Parathyroid adenoma (tissue), 2 donors: ENCODE data around the gene SMIM43.

Source experiments
- H2AFZ ChIP-seq: fragments of 300-600 bp; sonication (generic); one replicate; pipeline ENCODE4 v1.7.0; 2017; ENCODE audit warnings: antibody characterized with exemption, mild to moderate bottlenecking
- H3K27ac ChIP-seq: fragments of 300-600 bp; sonication (generic); one replicate; pipeline ENCODE4 v1.7.0; 2017
- H3K27me3 ChIP-seq: fragments of 300-600 bp; sonication (generic); one replicate; pipeline ENCODE4 v1.7.0; 2017; ENCODE audit warnings: low read length; ENCODE audit not compliant: control insufficient read depth, insufficient read depth
- H3K36me3 ChIP-seq: fragments of 300-600 bp; sonication (generic); one replicate; pipeline ENCODE4 v1.7.0; 2017; ENCODE audit warnings: low read length; ENCODE audit not compliant: control insufficient read depth, insufficient read depth
- H3K4me1 ChIP-seq: fragments of 300-600 bp; sonication (generic); one replicate; pipeline ENCODE4 v1.7.0; 2017; ENCODE audit warnings: control low read depth
- H3K4me2 ChIP-seq: fragments of 300-600 bp; sonication (generic); one replicate; pipeline ENCODE4 v1.7.0; 2017; ENCODE audit warnings: low read length
- H3K4me3 ChIP-seq: fragments of 300-600 bp; sonication (generic); one replicate; pipeline ENCODE4 v1.7.0; 2017; ENCODE audit warnings: low read depth, low read length
- H3K79me2 ChIP-seq: fragments of 300-600 bp; sonication (generic); one replicate; pipeline ENCODE4 v1.7.0; 2017; ENCODE audit warnings: control low read depth
- H3K9ac ChIP-seq: fragments of 300-600 bp; sonication (generic); one replicate; pipeline ENCODE4 v1.7.0; 2017; ENCODE audit warnings: mild to moderate bottlenecking
- H3K9me3 ChIP-seq: fragments of 300-600 bp; sonication (generic); one replicate; pipeline ENCODE4 v1.7.0; 2017; ENCODE audit warnings: low read length; ENCODE audit not compliant: control insufficient read depth
- CTCF ChIP-seq: fragments of 300-600 bp; sonication (generic); IDR thresholded peaks from one replicate; pipeline ENCODE4 v1.7.0; 2017; ENCODE audit warnings: antibody characterized with exemption, mild to moderate bottlenecking
- donor health status: primary hyperparathyroidism.

The SMIM43 gene

GRCh38 chr4:121749225-121749624, 15.7 kb downstream of the SMIM43 start:
- no peaks in the 10 kb centered on the region for H3K27me3 ChIP-seq
- no peak for TF ChIP-seq CTCF
- H3K79me2 ChIP-seq = no peaks in the 10 kb centered on the region
- H2AFZ ChIP-seq = no peak overlapping the region
- no peaks in the 10 kb centered on the region for H3K4me1 ChIP-seq
- no peak overlapping the region for H3K9ac ChIP-seq
- no peak overlapping the region for H3K4me2 ChIP-seq
- no peak overlapping the region for H3K4me3 ChIP-seq
- H3K36me3 ChIP-seq = no peaks in the 10 kb centered on the region
- H3K9me3 ChIP-seq = no peaks in the 10 kb centered on the region
- H3K27ac ChIP-seq = no peak overlapping the region

- H3K36me3 ChIP-seq = no peaks in the 10 kb centered on the region
- H3K27ac ChIP-seq = no peak overlapping the region
- no peak overlapping the region for H3K4me3 ChIP-seq
- no peaks in the 10 kb centered on the region for H3K27me3 ChIP-seq
- H3K79me2 ChIP-seq = no peaks in the 10 kb centered on the region
- H3K9ac ChIP-seq = no peak overlapping the region
- H3K9me3 ChIP-seq = no peaks in the 10 kb centered on the region
- no peaks in the 10 kb centered on the region for H3K4me1 ChIP-seq
- no peak overlapping the region for H2AFZ ChIP-seq
- no peak for TF ChIP-seq CTCF
- H3K4me2 ChIP-seq = no peak overlapping the region
Measured at GRCh38 chr4:121742794-121743193, 22.2 kb downstream of the SMIM43 start.

- Histone ChIP-seq H3K4me2 (no peak overlapping the region), H3K79me2 (no peaks in the 10 kb centered on the region), H3K4me3 (no peak overlapping the region), H3K4me1 (no peaks in the 10 kb centered on the region), H3K36me3 (no peaks in the 10 kb centered on the region), H2AFZ (no peak overlapping the region), H3K9ac (no peak overlapping the region), H3K27me3 (no peaks in the 10 kb centered on the region), H3K27ac (no peak overlapping the region), H3K9me3 (no peaks in the 10 kb centered on the region)
- no peak for TF ChIP-seq CTCF
Measured at GRCh38 chr4:121741751-121742150, 23.2 kb downstream of the SMIM43 start.

GRCh38 chr4:121740796-121741409, 24.1 kb downstream of the SMIM43 start:
- no peak for TF ChIP-seq CTCF
- no peaks in the 10 kb centered on the region for H3K4me1 ChIP-seq
- H3K27me3 ChIP-seq = no peaks in the 10 kb centered on the region
- H3K36me3 ChIP-seq = no peaks in the 10 kb centered on the region
- no peak overlapping the region for H2AFZ ChIP-seq
- H3K4me3 ChIP-seq = no peak overlapping the region
- H3K4me2 ChIP-seq = no peak overlapping the region
- no peaks in the 10 kb centered on the region for H3K9me3 ChIP-seq
- H3K27ac ChIP-seq = no peak overlapping the region
- H3K79me2 ChIP-seq = no peaks in the 10 kb centered on the region
- no peak overlapping the region for H3K9ac ChIP-seq

- no peaks in the 10 kb centered on the region for H3K27me3 ChIP-seq
- no peak overlapping the region for H3K4me3 ChIP-seq
- H3K79me2 ChIP-seq = no peaks in the 10 kb centered on the region
- no peak for TF ChIP-seq CTCF
- H3K36me3 ChIP-seq = no peaks in the 10 kb centered on the region
- H2AFZ ChIP-seq = no peak overlapping the region
- H3K4me2 ChIP-seq = no peak overlapping the region
- H3K27ac ChIP-seq = no peak overlapping the region
- H3K4me1 ChIP-seq = no peaks in the 10 kb centered on the region
- H3K9me3 ChIP-seq = no peaks in the 10 kb centered on the region
- H3K9ac ChIP-seq = no peak overlapping the region
Measured at GRCh38 chr4:121739575-121739974, 25.4 kb downstream of the SMIM43 start.
